GM21825 (cell line): Measurements from ENCODE around the gene ACOXL.

ENCODE experiments used
- ATAC-seq: cut with Tn5 transposase; IDR thresholded peaks from one replicate; pipeline ENCODE4 v1.9.1; 2021; ENCODE audit warnings: mild to moderate bottlenecking, moderate library complexity; ENCODE audit not compliant: unreplicated experiment

Gene ACOXL

GRCh38 chr2:110790907-110791306 lies 58.5 kb downstream of the ACOXL start:
- ATAC-seq = no peak

- ATAC-seq = no peak
These were observed 59.1 kb downstream of the ACOXL start for GRCh38 chr2:110791435-110791834.

- ATAC-seq = no peak
These were observed 60.7 kb downstream of the ACOXL start for GRCh38 chr2:110793034-110793433.

GRCh38 chr2:110794390-110794789 lies 62.0 kb downstream of the ACOXL start:
- ATAC-seq = no peak

GRCh38 chr2:110794951-110795350 lies 62.6 kb downstream of the ACOXL start:
- ATAC-seq = no peak

GRCh38 chr2:110796716-110797301 lies 64.4 kb downstream of the ACOXL start:
- ATAC-seq = no peak

- ATAC-seq = no peak
These were observed 67.0 kb downstream of the ACOXL start for GRCh38 chr2:110799376-110799775.

- ATAC-seq = no peak
These were observed 68.4 kb downstream of the ACOXL start for GRCh38 chr2:110800611-110801402.

- ATAC-seq = no peak
These were observed 70.0 kb downstream of the ACOXL start for GRCh38 chr2:110802208-110802932.

- no peak for ATAC-seq
These were observed 72.1 kb downstream of the ACOXL start for GRCh38 chr2:110804433-110804832.

GRCh38 chr2:110804915-110805314 lies 72.5 kb downstream of the ACOXL start:
- peak; percentile 80 for ATAC-seq

GRCh38 chr2:110805894-110806452 lies 73.6 kb downstream of the ACOXL start:
- ATAC-seq = no peak

- ATAC-seq = no peak
These were observed 75.1 kb downstream of the ACOXL start for GRCh38 chr2:110807522-110807921.

GRCh38 chr2:110810404-110810803 lies 78.0 kb downstream of the ACOXL start:
- no peak for ATAC-seq

- no peak for ATAC-seq
These were observed 80.6 kb downstream of the ACOXL start for GRCh38 chr2:110812726-110813645.

GRCh38 chr2:110813896-110814295 lies 81.5 kb downstream of the ACOXL start:
- no peak for ATAC-seq

- ATAC-seq = no peak
These were observed 83.6 kb downstream of the ACOXL start for GRCh38 chr2:110815938-110816337.

GRCh38 chr2:110816404-110817365 lies 84.3 kb downstream of the ACOXL start:
- no peak for ATAC-seq

- no peak for ATAC-seq
These were observed 86.6 kb downstream of the ACOXL start for GRCh38 chr2:110818767-110819481.
